Suppressor macrophage (primary cell): ENCODE data around the gene ANKRD40CL.
A peak's percentile ranks its signal among the peaks of the same experiment; 100 is the strongest.
"Not testable (repeated sequence)": the region's sequence is repeated elsewhere in the genome, so short reads cannot be mapped to it uniquely, and the experiment has no call there.

Experiments used
- DNase-seq, 4 experiments: peaks; one replicate each; pipeline ENCODE4 v3.0.0-alpha.2; 2020 to 2022
- total RNA-seq, 17 experiments: gene quantifications; one replicate each; lab custom pipeline; 2026; ENCODE audit warnings: mixed read lengths in 6 of 17, inconsistent platforms in 3 of 17; lab: John Stamatoyannopoulos, UW

The ANKRD40CL gene, protein sequence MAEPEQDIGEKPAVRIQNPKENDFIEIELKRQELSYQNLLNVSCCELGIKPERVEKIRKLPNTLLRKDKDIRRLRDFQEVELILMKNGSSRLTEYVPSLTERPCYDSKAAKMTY
- 0 to 2.0 (median 0) reads per million in 17 experiments for total RNA-seq

DNA sequence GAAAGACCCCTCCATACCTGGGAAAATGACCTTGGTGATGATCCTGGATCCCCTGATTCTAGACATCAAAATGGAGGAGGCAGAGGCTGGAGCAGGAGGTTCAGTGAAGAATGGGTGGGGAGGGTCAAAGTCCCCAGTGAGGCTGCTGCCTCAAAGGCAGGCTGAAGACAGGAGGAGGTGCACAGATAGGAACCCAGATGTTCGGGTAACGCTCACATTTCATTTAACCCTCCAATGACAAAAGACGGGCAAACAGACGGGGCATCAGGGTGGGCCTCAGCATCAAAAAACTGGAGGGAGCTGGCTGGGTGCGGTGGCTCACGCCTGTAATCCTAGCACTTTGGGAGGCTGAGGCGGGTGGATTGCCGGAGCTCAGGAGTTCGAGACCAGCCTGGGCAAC lies at the start of gene ANKRD40CL:
TSS of gene ANKRD40CL (minus strand) at position 73 of the 400 bp plus-strand sequence. CDS start 605 bp downstream, outside the sequence.
- no peak for DNase-seq

- peak; percentile 55 to 66 (median 63) for DNase-seq
Measured at GRCh38 chr17:50816271-50816670, 49.0 kb upstream of the ANKRD40CL start.

DNA sequence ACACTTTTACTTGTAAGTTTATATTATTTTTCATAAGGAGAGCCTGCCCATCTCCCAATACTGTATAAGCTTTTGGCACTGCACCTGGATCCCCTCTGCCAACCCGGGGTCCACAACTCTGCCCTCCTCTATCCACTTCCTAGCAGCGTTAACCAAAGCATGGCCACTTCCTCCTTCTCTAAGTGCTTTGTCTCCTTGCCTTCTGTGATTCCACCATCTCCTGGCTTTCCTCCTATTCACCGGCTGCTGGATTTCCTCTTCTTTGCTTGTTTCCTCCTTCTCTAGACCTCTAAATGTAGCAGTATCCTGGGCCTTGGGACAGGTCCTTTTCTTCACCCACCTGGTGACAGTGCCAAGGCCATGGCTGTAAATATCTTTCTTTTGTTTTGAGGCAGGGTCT lies 48.1 kb upstream of the ANKRD40CL start:
- DNase-seq = peak in 3 of 4 experiments; percentile 38 to 55 (median 51)

- DNase-seq = no peak
Measured at GRCh38 chr17:50813583-50813982, 46.3 kb upstream of the ANKRD40CL start.

GRCh38 chr17:50808888-50809287 lies 41.6 kb upstream of the ANKRD40CL start:
- DNase-seq = no peak

DNA sequence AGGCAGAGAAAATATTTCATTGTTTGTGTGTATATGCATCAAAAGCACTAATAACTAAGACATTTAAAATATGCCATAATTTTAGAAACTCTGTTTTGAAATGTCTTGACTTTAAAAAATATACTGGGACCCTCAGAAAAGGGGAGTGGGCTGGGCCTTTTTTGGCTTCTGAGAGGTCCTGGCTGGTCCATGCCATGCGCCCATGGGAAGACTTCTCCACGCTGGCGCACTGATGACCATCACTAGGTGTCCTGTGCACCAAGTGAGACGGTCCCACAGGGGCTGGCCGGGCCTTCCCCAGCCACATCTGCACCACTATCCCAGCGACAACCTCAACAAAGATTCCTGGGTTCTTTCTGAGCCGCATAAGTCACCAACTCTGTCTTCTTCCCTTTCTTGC lies 41.1 kb upstream of the ANKRD40CL start:
- no peak for DNase-seq

GRCh38 chr17:50807675-50808074 lies 40.4 kb upstream of the ANKRD40CL start:
- no peak for DNase-seq

DNA sequence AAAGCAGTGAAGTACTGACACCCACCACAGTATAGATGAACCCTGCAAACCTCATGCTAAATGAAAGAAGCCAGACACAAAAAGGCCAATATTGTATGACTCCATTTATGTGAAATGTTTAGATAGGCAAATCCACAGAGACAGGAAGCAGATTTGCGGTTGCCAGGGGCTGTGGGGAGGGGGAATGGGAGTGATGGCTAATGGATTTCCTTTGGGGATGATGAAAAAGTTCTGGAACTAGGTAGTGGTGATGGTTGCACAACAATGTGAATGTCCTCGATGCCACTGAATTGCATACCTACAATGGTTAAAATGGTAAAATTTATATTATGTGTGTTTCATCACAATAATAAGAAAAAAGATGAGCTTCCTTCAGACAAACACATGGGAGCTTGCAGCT lies 39.7 kb upstream of the ANKRD40CL start:
- DNase-seq = no peak

- no peak for DNase-seq
Measured at GRCh38 chr17:50806141-50806643, 38.9 kb upstream of the ANKRD40CL start.

DNA sequence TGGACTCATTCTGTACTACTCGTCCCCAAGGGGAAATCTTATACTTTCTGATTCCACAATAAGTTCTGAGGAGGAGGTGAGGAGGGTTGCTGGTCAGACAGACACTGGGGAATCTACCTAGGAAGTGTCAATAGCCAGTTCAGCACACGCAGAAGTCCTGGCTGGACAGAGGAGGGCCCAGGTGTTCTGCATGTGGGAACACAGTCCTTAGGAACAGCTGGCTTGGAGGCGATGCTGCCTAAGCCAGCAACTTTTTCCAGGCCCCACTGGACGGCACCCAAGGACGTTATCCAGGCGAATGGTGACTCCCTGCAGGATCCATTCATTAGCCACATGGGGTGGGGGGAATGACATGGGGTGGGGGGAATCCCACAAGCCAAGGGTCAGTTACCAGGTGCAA lies 38.2 kb upstream of the ANKRD40CL start:
- no peak for DNase-seq

- not testable (repeated sequence) for DNase-seq
Measured at GRCh38 chr17:50804749-50805475, 37.6 kb upstream of the ANKRD40CL start.

GRCh38 chr17:50803676-50804075 lies 36.4 kb upstream of the ANKRD40CL start:
- no peak for DNase-seq

DNA sequence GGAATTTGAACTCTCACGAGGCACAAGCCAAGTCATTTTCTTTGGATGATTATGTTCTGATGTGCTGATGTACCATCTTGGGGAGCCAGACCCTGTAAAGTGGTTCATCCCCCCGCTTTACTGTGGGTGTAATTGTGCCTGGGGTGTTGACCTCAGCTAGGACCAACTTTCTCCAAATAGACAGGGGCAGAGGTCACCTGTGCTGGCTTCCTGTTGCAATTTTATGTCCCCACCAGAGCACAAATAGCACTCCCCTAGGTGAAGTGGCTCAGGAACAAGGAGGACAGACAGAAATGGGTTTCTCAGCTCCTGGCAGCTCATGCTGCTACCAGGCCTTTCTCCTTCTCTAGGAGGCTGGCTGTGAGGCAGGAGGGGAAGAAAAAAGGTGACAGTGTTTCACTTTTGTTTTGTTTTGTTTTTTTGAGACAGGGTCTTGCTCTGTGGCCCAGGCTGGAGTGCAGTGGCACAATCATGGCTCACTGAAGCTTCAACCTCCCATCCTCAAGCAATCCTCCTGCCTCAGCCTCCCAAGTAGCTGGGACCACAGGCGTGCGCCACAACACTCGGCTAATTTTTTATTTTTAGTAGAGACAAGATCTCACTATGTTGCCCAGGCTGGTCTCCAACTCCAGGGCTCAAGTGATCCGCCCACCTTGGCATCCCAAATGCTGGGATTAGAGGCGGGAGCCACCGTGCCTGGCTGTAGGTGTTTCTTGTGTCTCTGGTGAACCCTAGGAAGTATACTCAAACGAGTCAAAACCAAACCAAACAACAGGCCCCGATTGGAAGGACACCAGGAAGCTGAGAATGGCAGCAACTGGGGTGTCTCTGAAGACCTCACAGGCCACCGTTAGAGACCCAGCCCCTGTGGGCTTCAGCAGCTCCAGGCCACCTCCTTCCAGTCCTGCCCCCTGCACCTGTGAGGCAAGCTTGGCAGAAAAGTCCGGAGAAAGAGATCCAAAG lies 35.6 kb upstream of the ANKRD40CL start:
- DNase-seq = no peak

- no peak for DNase-seq
Measured at GRCh38 chr17:50800196-50800700, 32.9 kb upstream of the ANKRD40CL start.

DNA sequence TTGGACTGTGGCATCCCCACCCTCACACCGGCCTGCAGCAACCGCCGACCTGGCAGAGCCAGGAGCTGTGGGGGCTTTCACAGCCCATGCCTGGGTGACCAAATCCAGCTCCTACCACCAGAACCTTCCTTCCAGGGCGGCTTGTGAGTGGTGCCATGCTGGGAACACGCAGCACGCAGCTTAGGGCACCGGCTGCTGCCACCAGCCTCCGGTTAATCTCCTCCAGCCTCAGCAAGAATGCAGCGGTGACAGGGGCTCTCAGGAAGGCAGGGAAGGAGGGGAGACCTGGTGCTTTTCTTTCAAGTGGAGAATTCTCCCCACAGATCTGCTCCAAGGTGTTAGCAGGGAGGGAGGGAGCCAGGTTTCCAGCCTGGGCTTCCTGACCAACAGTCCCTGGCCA lies 32.3 kb upstream of the ANKRD40CL start:
- no peak for DNase-seq

GRCh38 chr17:50798424-50799288 lies 31.3 kb upstream of the ANKRD40CL start:
- DNase-seq = peak; percentile 27 to 59 (median 56)

- DNase-seq = peak; percentile 42 to 75 (median 68)
Measured at GRCh38 chr17:50797135-50797810, 30.0 kb upstream of the ANKRD40CL start.

GRCh38 chr17:50794361-50794760 lies 27.0 kb upstream of the ANKRD40CL start:
- no peak for DNase-seq

DNA sequence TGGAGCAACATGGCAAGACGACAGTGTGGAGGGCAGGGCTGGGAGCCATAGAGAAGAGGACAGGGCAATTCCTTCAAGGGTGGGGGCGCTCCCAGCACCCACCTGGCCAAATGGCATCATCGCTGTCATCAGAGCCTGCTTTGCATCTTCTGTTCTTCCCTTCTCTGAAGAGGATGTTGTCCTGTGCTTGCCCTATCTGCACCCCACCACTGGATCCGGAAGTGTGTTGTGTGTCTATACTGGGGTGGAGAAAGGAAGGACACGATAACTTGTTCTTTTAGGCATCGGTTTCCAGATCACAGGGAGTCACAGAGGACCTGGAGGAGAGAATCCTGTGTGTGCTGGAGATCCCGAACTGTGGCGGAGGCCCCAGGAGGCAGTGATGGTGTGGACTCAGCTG lies 25.7 kb upstream of the ANKRD40CL start:
- peak in 2 of 4 experiments; percentile 28 to 31 for DNase-seq

- DNase-seq = no peak
Measured at GRCh38 chr17:50792132-50792531, 24.8 kb upstream of the ANKRD40CL start.

DNA sequence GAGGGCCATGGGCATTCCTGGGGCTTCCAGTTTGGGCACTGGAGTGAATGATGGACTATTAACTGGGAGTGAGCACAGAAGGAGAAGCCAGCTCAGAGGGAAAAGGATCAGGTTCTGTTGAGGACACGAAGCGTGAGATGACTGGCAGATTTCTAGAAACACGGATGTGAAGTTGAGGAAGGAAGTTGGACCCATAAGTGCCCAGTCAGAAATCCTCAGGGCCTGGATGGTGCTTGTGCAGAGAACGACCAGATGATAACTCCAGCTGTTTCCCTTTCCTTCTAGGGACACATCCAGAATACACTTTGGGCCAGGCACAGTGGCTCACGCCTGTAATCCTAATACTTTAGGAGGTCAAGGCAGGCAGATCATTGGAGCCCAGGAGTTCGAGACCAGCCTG lies 23.3 kb upstream of the ANKRD40CL start:
- peak in 3 of 4 experiments; percentile 38 to 85 (median 74) for DNase-seq
